HG02623 (cell line): Measurements from ENCODE around the gene KCNJ9.
"Not testable (repeated sequence)": the region's sequence is repeated elsewhere in the genome, so short reads cannot be mapped to it uniquely, and the experiment has no call there.

Source experiments
- ATAC-seq: cut with Tn5 transposase; IDR thresholded peaks from one replicate; pipeline ENCODE4 v1.9.1; 2021; ENCODE audit warnings: moderate library complexity; ENCODE audit not compliant: unreplicated experiment

KCNJ9 gene

DNA sequence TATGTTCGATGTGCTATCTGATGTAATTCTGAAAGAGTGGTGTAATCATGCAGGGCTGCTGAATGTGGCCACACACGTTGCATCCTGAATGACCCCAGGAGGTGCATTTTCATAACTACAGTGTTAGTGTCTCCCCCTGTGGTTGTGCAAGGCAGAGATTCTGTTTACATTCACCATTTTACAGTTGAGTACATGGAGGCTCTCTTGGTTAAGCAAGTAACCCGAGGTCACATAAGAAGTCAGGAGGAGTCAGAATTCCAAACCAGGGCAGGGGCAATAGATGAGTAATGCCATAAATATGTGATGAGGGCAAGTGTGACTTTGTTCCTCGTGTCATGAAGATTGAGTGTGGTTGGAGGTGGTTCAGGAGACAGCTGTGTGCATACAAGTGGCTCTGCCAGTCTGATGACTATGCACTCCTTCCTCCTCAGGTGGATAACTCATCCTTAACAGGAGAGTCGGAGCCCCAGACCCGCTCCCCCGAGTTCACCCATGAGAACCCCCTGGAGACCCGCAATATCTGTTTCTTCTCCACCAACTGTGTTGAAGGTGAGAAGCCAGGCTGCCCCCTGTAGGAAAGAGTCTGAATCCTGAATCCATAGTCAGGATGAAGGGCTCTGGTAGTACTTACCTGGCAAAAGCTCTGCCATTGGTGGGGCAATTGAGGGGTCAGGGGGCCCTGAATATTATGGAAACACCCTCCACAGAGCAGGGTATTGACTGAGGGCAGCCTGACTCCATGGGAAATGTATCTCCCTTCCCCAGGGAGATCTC lies 43.6 kb downstream of the KCNJ9 start:
- ATAC-seq = no peak

DNA sequence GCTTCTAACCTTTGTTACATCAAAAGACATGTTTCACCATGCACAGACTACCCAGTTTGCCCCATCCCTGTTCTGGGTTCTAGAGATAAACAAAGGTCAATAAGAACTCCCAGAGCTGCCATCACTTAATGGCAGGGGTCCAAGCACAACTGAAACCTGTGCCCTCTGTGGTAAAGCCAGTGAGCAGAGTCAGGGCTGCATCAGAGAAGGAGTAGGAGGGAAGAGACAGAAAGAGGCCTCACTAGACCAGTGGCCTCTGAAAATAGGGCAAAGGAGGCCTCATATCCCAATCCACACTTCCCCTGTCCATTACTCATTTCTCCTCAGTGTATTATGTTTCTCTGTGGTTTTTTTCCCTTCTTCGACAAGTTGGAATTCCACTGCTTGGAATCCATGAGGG lies 44.4 kb downstream of the KCNJ9 start:
- no peak for ATAC-seq

DNA sequence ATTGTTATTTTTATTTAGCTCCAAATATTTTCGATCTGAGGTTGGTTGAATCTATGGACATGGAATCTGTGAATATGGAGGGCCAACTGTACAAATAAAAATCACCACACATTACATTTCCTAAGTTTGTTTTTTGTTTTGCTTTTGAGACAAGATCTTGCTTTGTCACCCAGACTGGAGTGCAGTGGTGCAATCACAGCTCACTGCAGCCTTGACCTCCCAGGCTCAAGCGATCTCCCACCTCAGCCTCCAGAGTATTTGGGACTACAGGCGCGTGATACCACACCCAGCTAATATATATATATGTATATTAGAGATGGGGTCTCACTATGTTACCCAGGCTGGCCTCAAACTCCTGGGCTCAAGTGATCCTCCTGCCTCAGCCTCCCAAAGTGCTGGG lies 45.0 kb downstream of the KCNJ9 start:
- not testable (repeated sequence) for ATAC-seq

- no peak for ATAC-seq
Measured at GRCh38 chr1:160127381-160127780, 46.0 kb downstream of the KCNJ9 start.

- no peak for ATAC-seq
Measured at GRCh38 chr1:160127865-160128523, 46.7 kb downstream of the KCNJ9 start.

GRCh38 chr1:160128636-160129035 lies 47.3 kb downstream of the KCNJ9 start:
- ATAC-seq = no peak

GRCh38 chr1:160129046-160129445 lies 47.7 kb downstream of the KCNJ9 start:
- ATAC-seq = no peak

- ATAC-seq = no peak
Measured at GRCh38 chr1:160129558-160129957, 48.2 kb downstream of the KCNJ9 start.

DNA sequence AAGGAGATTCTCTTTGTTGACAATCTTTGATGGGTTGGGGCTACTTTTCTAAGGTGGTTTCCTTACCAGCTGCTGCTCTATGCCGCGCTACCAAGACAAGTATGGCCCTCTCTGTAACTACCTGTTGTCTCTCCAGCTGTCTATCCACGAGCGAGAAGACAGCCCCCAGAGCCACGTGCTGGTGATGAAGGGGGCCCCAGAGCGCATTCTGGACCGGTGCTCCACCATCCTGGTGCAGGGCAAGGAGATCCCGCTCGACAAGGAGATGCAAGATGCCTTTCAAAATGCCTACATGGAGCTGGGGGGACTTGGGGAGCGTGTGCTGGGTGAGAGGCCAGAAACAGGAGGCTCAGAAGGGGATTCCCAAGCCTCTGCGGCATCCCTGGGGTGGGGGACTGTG lies 48.6 kb downstream of the KCNJ9 start:
- ATAC-seq = no peak

GRCh38 chr1:160130486-160130885 lies 49.1 kb downstream of the KCNJ9 start:
- no peak for ATAC-seq

GRCh38 chr1:160130939-160131338 lies 49.6 kb downstream of the KCNJ9 start:
- ATAC-seq = no peak

DNA sequence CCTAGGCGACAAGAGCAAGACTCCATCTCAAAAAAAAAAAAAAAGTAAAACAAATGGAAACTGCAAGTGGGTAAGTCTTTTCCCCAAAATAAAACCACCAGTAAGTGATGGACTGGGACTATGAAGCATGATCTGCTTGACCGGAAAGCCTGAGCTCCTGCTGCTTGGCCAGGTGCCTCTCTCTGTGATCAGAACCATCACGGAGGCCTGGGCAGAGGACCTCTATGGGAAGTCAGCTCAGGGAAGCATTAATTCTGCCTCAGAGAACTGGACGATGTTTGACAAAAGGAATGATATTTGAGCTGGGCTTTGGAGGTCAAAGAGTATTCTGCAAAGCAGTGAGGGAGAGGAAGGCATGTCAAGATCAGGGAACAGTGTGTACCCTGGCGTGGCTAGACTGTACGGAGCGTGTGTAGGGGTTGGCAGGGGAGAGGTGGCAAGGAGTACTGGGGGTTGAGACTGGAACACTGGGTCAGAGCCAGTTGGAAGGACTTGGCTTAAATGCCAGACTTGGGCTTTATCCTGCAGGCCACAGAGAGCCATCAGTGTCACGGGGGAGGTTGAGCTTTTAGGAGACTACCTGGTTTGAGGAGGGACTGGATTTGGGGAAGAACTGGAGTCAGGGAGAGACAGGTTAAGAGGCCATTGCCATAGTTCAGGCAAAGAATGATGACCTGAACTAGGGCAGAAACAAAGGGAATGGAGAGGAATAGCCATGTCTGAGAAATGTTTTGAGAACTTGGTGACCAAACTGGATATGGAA lies 50.6 kb downstream of the KCNJ9 start:
- ATAC-seq = no peak

DNA sequence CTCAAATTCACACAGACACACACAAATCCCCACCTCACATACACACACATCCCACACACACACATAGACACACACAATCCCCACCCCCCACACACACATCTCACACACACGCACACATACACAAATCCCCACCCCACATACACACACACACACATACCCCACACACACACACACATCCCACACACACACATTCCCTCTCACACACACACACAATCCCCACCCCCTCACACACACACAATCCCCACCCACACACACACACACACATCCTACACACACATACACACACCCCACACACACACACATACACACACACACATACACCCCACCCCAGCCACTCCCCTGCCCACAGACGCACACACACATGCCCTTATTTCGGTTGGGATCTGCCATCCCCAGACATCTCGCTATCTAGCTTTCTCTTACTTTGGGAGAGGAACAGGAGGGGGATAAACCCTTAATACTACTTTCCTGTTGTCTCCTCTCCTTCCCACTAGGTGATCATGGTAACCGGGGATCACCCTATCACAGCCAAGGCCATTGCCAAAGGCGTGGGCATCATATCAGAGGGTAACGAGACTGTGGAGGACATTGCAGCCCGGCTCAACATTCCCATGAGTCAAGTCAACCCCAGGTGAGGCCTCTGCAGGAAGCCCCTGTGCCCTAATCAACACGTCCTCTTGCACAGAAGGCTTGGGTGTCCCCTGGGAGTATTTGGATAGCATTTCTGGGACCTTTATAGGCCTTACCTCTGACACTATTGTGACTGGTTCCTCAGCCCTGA lies 52.8 kb downstream of the KCNJ9 start:
- no peak for ATAC-seq

GRCh38 chr1:160134791-160135572 lies 53.6 kb downstream of the KCNJ9 start:
- no peak for ATAC-seq

- ATAC-seq = no peak
Measured at GRCh38 chr1:160136121-160136925, 55.0 kb downstream of the KCNJ9 start.

DNA sequence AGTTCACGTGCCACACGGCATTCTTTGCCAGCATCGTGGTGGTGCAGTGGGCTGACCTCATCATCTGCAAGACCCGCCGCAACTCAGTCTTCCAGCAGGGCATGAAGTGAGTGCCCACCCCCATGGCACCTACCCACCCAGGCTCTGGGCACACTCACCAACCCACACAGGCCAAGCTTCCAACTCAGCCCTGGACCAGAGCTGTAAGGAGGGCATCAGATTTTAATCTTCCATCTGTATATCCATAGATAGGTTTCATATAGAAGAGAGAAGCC lies 55.5 kb downstream of the KCNJ9 start:
- no peak for ATAC-seq

DNA sequence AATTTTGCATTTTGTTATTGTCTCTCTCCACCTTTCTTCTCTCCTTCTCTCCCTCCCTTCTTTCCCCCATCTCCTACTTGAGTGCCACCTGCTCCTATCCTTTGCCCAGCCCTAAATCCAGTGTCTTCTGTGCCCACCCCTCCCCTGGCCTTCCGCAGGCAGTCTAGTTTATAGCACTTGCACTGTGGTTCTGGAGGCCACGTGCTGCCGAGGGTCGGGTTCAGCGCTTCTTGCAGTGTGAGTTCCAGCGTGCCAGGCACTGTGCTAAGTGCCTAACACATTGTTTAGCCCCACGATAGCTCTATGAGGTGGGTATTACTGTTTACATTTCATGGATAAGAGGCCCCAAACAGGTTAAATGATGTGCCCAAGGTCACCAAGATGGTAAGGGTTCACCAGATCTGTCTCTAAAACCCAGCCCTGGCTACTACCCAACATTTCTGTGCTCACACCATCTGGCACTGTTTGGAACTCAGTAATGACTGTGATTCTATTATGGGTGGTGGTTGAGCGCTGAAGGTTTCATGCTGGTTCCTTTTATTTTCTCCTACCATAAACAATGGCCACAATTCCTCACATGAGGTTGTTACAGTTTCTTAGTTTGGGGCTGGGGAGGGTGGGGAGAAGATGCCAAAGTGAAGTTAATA lies 56.0 kb downstream of the KCNJ9 start:
- ATAC-seq = no peak

DNA sequence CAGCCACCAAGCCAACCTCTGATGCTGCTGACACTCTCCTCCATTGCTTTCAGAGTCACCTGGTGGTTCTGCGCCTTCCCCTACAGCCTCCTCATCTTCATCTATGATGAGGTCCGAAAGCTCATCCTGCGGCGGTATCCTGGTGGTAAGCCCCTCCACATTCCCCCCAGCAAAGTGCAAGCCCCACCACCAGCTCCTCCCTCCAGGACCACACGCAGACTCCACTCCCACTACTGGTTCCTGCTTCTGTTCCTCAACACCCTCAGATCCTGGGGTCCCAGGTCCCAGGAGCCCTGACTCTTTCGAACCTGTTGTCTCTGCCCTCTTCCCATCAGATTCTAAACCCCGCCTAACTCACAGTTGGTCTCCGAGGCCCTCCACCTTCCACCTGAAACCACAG lies 58.5 kb downstream of the KCNJ9 start:
- no peak for ATAC-seq
